Activated naive CD8-positive, alpha-beta T cell (primary cell): Measurements from ENCODE around the gene AEN.

Experiments
- H3K27ac Mint-ChIP-seq: one replicate; pipeline ENCODE4 v1.8.0; 2021; ENCODE audit warnings: mixed read lengths
- H3K27me3 Mint-ChIP-seq: one replicate; pipeline ENCODE4 v1.8.0; 2021; ENCODE audit warnings: mixed read lengths
- H3K36me3 Mint-ChIP-seq: one replicate; pipeline ENCODE4 v1.8.0; 2021; ENCODE audit warnings: mixed read lengths
- H3K4me1 Mint-ChIP-seq: one replicate; pipeline ENCODE4 v1.8.0; 2021; ENCODE audit warnings: low read depth, mixed read lengths
- H3K4me3 Mint-ChIP-seq: one replicate; pipeline ENCODE4 v1.8.0; 2021; ENCODE audit warnings: mild to moderate bottlenecking, mixed read lengths
- H3K9me3 Mint-ChIP-seq: one replicate; pipeline ENCODE4 v1.8.0; 2021; ENCODE audit warnings: low read depth, mixed read lengths

Gene AEN

GRCh38 chr15:88649286-88649733 lies 28.2 kb downstream of the AEN start:
- peaks cover 6% of the 10 kb centered on the region for H3K36me3 Mint-ChIP-seq
- H3K4me3 Mint-ChIP-seq: peak overlapping the region; percentile 87
- H3K4me1 Mint-ChIP-seq: peaks cover 78% of the 10 kb centered on the region
- peak overlapping the region; percentile 99 for H3K27ac Mint-ChIP-seq
- H3K27me3 Mint-ChIP-seq: no peaks in the 10 kb centered on the region
- no peaks in the 10 kb centered on the region for H3K9me3 Mint-ChIP-seq

- Mint-ChIP-seq H3K4me3 (peak overlapping the region; percentile 87), H3K36me3 (peaks cover 6% of the 10 kb centered on the region), H3K9me3 (no peaks in the 10 kb centered on the region), H3K27me3 (no peaks in the 10 kb centered on the region), H3K27ac (peak overlapping the region; percentile 99), H3K4me1 (peaks cover 83% of the 10 kb centered on the region)
Observed at GRCh38 chr15:88649753-88650551, 28.8 kb downstream of the AEN start.

GRCh38 chr15:88650556-88650955 lies 29.4 kb downstream of the AEN start:
- Mint-ChIP-seq H3K4me1 (peaks cover 83% of the 10 kb centered on the region), H3K27ac (peak overlapping the region; percentile 99), H3K36me3 (peaks cover 3% of the 10 kb centered on the region), H3K9me3 (no peaks in the 10 kb centered on the region), H3K4me3 (peak overlapping the region; percentile 49), H3K27me3 (no peaks in the 10 kb centered on the region)

- H3K9me3 Mint-ChIP-seq: no peaks in the 10 kb centered on the region
- H3K4me1 Mint-ChIP-seq: peaks cover 82% of the 10 kb centered on the region
- peak overlapping the region; percentile 49 for H3K4me3 Mint-ChIP-seq
- H3K27ac Mint-ChIP-seq: peak overlapping the region; percentile 86
- peaks cover 2% of the 10 kb centered on the region for H3K36me3 Mint-ChIP-seq
- no peaks in the 10 kb centered on the region for H3K27me3 Mint-ChIP-seq
Observed at GRCh38 chr15:88651136-88651732, 30.1 kb downstream of the AEN start.

GRCh38 chr15:88651971-88652370 lies 30.8 kb downstream of the AEN start:
- no peaks in the 10 kb centered on the region for H3K27me3 Mint-ChIP-seq
- no peak overlapping the region for H3K4me3 Mint-ChIP-seq
- no peaks in the 10 kb centered on the region for H3K36me3 Mint-ChIP-seq
- H3K9me3 Mint-ChIP-seq: no peaks in the 10 kb centered on the region
- peaks cover 83% of the 10 kb centered on the region for H3K4me1 Mint-ChIP-seq
- H3K27ac Mint-ChIP-seq: peak overlapping the region; percentile 86

- no peaks in the 10 kb centered on the region for H3K36me3 Mint-ChIP-seq
- peaks cover 84% of the 10 kb centered on the region for H3K4me1 Mint-ChIP-seq
- H3K4me3 Mint-ChIP-seq: peak overlapping the region; percentile 48
- no peaks in the 10 kb centered on the region for H3K9me3 Mint-ChIP-seq
- H3K27me3 Mint-ChIP-seq: no peaks in the 10 kb centered on the region
- peak overlapping the region; percentile 87 for H3K27ac Mint-ChIP-seq
Observed at GRCh38 chr15:88652456-88653199, 31.5 kb downstream of the AEN start.

GRCh38 chr15:88653200-88654064 lies 32.3 kb downstream of the AEN start:
- Mint-ChIP-seq H3K4me1 (peaks cover 84% of the 10 kb centered on the region), H3K36me3 (no peaks in the 10 kb centered on the region), H3K27ac (peak overlapping the region; percentile 87), H3K27me3 (no peaks in the 10 kb centered on the region), H3K9me3 (no peaks in the 10 kb centered on the region), H3K4me3 (no peak overlapping the region)

GRCh38 chr15:88654430-88655102 lies 33.4 kb downstream of the AEN start:
- no peaks in the 10 kb centered on the region for H3K36me3 Mint-ChIP-seq
- no peaks in the 10 kb centered on the region for H3K27me3 Mint-ChIP-seq
- peaks cover 83% of the 10 kb centered on the region for H3K4me1 Mint-ChIP-seq
- no peaks in the 10 kb centered on the region for H3K9me3 Mint-ChIP-seq
- no peak overlapping the region for H3K4me3 Mint-ChIP-seq
- peak overlapping the region; percentile 35 for H3K27ac Mint-ChIP-seq

GRCh38 chr15:88655103-88655553 lies 34.0 kb downstream of the AEN start:
- peak overlapping the region; percentile 35 for H3K27ac Mint-ChIP-seq
- no peaks in the 10 kb centered on the region for H3K27me3 Mint-ChIP-seq
- H3K4me1 Mint-ChIP-seq: peaks cover 85% of the 10 kb centered on the region
- no peaks in the 10 kb centered on the region for H3K9me3 Mint-ChIP-seq
- H3K36me3 Mint-ChIP-seq: no peaks in the 10 kb centered on the region
- no peak overlapping the region for H3K4me3 Mint-ChIP-seq

- no peaks in the 10 kb centered on the region for H3K27me3 Mint-ChIP-seq
- no peaks in the 10 kb centered on the region for H3K36me3 Mint-ChIP-seq
- peak overlapping the region; percentile 88 for H3K27ac Mint-ChIP-seq
- H3K9me3 Mint-ChIP-seq: no peaks in the 10 kb centered on the region
- peak overlapping the region; percentile 4 for H3K4me3 Mint-ChIP-seq
- H3K4me1 Mint-ChIP-seq: peaks cover 87% of the 10 kb centered on the region
Observed at GRCh38 chr15:88655800-88656488, 34.8 kb downstream of the AEN start.

GRCh38 chr15:88656760-88657221 lies 35.7 kb downstream of the AEN start:
- H3K27me3 Mint-ChIP-seq: no peaks in the 10 kb centered on the region
- H3K36me3 Mint-ChIP-seq: peaks cover 3% of the 10 kb centered on the region
- H3K4me1 Mint-ChIP-seq: peaks cover 82% of the 10 kb centered on the region
- H3K4me3 Mint-ChIP-seq: no peak overlapping the region
- no peaks in the 10 kb centered on the region for H3K9me3 Mint-ChIP-seq
- H3K27ac Mint-ChIP-seq: peak overlapping the region; percentile 80

GRCh38 chr15:88657326-88658069 lies 36.4 kb downstream of the AEN start:
- Mint-ChIP-seq H3K36me3 (peaks cover 3% of the 10 kb centered on the region), H3K27me3 (no peaks in the 10 kb centered on the region), H3K9me3 (no peaks in the 10 kb centered on the region), H3K4me3 (no peak overlapping the region), H3K4me1 (peaks cover 79% of the 10 kb centered on the region), H3K27ac (peak overlapping the region; percentile 80)
